Measurements from ENCODE around the gene PLXNC1.

GRCh38 chr12:94100211-94100627, 48.2 kb upstream of the PLXNC1 start:
- TF ChIP-seq FOXM1 (IDR thresholded peaks at IDR 0.05; ENCODE audit: borderline replicate concordance) (no peak), SUZ12 (IDR thresholded peaks at IDR 0.05) (no peak), FOXK2 (IDR thresholded peaks at IDR 0.05) (no peak), FOXA1 (IDR thresholded peaks at IDR 0.05) (no peak), LEF1 (IDR thresholded peaks at IDR 0.05; ENCODE audit: borderline replicate concordance) (no peak)
